HEK293 (cell line): Measurements from ENCODE around the gene CMTM2.
"Not testable (repeated sequence)": the region's sequence is repeated elsewhere in the genome, so short reads cannot be mapped to it uniquely, and the experiment has no call there.

Source experiments
- CTCF ChIA-PET: fragments of 350-600 bp; formaldehyde crosslinking; extraction: SDS; loops from one replicate; lab custom pipeline; 2021; ENCODE audit warnings: antibody characterized with exemption; lab: Yijun Ruan, JAX
- POLR2A ChIA-PET: fragments of 300-600 bp; formaldehyde crosslinking; extraction: SDS; loops from one replicate; lab custom pipeline; 2020; ENCODE audit warnings: antibody characterized with exemption, inconsistent platforms; lab: Yijun Ruan, JAX
- H3K27ac ChIP-seq: fragments of 200-500 bp; sonication (Bioruptor generic); 2 replicates; pipeline ENCODE4 v1.5.1; 2014; ENCODE audit warnings: low read depth, low read length, control low read depth, inconsistent platforms; ENCODE audit errors: extremely low read depth
- H3K36me3 ChIP-seq, 2 experiments: fragments of 200-500 bp in 1 of 2; sonication (Bioruptor generic) in 1 of 2; 1 replicate in 1 of 2; 2 replicates in 1 of 2; pipeline ENCODE4 v1.5.1; 2014 to 2017; ENCODE audit warnings: inconsistent platforms in 2 of 2, low read length in 2 of 2; ENCODE audit not compliant: control insufficient read depth in 2 of 2, insufficient read depth in 1 of 2
- H3K4me1 ChIP-seq: fragments of 200-500 bp; sonication (Bioruptor generic); 2 replicates; pipeline ENCODE4 v1.5.1; 2014; ENCODE audit warnings: mild to moderate bottlenecking, low read length, inconsistent platforms; ENCODE audit not compliant: control insufficient read depth, insufficient read depth
- H3K4me3 ChIP-seq: 2 replicates; pipeline ENCODE4 v1.5.1; 2011; ENCODE audit warnings: low read depth, mild to moderate bottlenecking, control low read depth, low read length, moderate library complexity
- H3K9me3 ChIP-seq: fragments of 200-500 bp; sonication (Bioruptor generic); 2 replicates; pipeline ENCODE4 v1.5.1; 2014; ENCODE audit warnings: low read depth, low read length, inconsistent platforms; ENCODE audit not compliant: control insufficient read depth, insufficient read depth
- EGR2 ChIP-seq: fragments of 450-650 bp; formaldehyde crosslinking; IDR thresholded peaks from 2 replicates; pipeline ENCODE4 v1.5.1; 2016; ENCODE audit warnings: low read depth, missing biosample characterization, missing genetic modification characterization
- HOXA7 ChIP-seq: sonication (generic); formaldehyde crosslinking; IDR thresholded peaks from 2 replicates; pipeline ENCODE4 v1.8.1; 2022; ENCODE audit warnings: missing genetic modification reagents, borderline replicate concordance
- SP2 ChIP-seq: fragments of 450-650 bp; formaldehyde crosslinking; IDR thresholded peaks from 2 replicates; pipeline ENCODE4 v1.5.1; 2016; ENCODE audit warnings: missing biosample characterization, missing genetic modification characterization
- ZEB2 ChIP-seq: fragments of 450-650 bp; formaldehyde crosslinking; IDR thresholded peaks from 2 replicates; pipeline ENCODE4 v1.5.1; 2016; ENCODE audit warnings: missing biosample characterization, missing genetic modification characterization
- ZNF133 ChIP-seq: fragments of 450-650 bp; formaldehyde crosslinking; IDR thresholded peaks from 2 replicates; pipeline ENCODE4 v1.5.1; 2016; ENCODE audit warnings: missing biosample characterization, missing genetic modification characterization
- ZNF146 ChIP-seq: fragments of 450-650 bp; formaldehyde crosslinking; IDR thresholded peaks from 2 replicates; pipeline ENCODE4 v1.5.1; 2016; ENCODE audit warnings: missing biosample characterization, missing genetic modification characterization
- ZNF366 ChIP-seq: fragments of 450-650 bp; formaldehyde crosslinking; conservative IDR thresholded peaks from 2 replicates; pipeline ENCODE4 v1.5.1; 2016; ENCODE audit warnings: missing biosample characterization, missing genetic modification characterization
- ZNF433 ChIP-seq: fragments of 450-650 bp; formaldehyde crosslinking; IDR thresholded peaks from 2 replicates; pipeline ENCODE4 v1.5.1; 2016; ENCODE audit warnings: missing biosample characterization, missing genetic modification characterization, low read depth
- ZNF514 ChIP-seq: fragments of 450-650 bp; formaldehyde crosslinking; IDR thresholded peaks from 2 replicates; pipeline ENCODE4 v1.5.1; 2016; ENCODE audit warnings: missing biosample characterization, missing genetic modification characterization
- ZNF544 ChIP-seq: fragments of 450-650 bp; formaldehyde crosslinking; IDR thresholded peaks from 2 replicates; pipeline ENCODE4 v1.5.0; 2017; ENCODE audit warnings: missing biosample characterization, missing genetic modification characterization
- ZXDB ChIP-seq: fragments of 450-650 bp; formaldehyde crosslinking; IDR thresholded peaks from 2 replicates; pipeline ENCODE4 v1.5.1; 2016; ENCODE audit warnings: missing biosample characterization, missing genetic modification characterization
- TF ChIP-seq, protein P1 (sequence below): fragments of 450-650 bp; formaldehyde crosslinking; optimal IDR thresholded peaks from 2 replicates; pipeline ENCODE3; 2016; ENCODE audit warnings: missing biosample characterization, mild to moderate bottlenecking, missing genetic modification characterization
- TF ChIP-seq, protein P2 (sequence below): fragments of 450-650 bp; formaldehyde crosslinking; IDR thresholded peaks from 2 replicates; pipeline ENCODE4 v1.5.1; 2016; ENCODE audit warnings: missing biosample characterization, missing genetic modification characterization
- TF ChIP-seq, protein P3 (sequence below): fragments of 450-650 bp; IDR thresholded peaks from 2 replicates; pipeline ENCODE4 v1.5.1; 2018; ENCODE audit warnings: missing biosample characterization, missing genetic modification characterization

Gene CMTM2

DNA sequence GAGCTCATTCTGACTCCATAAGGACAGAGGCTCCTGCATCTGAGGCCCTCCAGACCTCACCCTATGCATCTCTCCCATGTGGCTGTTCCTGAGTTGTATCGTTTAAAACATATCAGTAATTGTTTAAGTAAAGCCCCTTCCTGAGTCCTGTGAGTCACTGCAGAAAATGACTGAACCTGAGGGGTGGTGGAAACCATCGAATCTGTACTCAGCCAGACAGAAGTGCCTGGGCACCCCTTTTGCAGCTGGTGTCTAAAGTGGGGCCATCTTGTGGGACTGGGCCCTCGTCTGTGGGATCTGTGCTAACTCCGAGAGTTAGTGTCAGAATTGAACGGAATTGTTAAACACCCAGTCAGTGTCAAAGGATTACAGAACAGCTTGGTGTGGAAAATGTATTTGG lies 50.6 kb downstream of the CMTM2 start:
- ChIA-PET CTCF (interaction anchor here (0.5 to 1.8 kb wide), 4 partner anchors 21 to 1165 kb away, joined by 3 to 5 read pairs (median 5); no protein-coding TSS in a partner anchor), POLR2A (no interaction called here)
- TF ChIP-seq, protein P1, sequence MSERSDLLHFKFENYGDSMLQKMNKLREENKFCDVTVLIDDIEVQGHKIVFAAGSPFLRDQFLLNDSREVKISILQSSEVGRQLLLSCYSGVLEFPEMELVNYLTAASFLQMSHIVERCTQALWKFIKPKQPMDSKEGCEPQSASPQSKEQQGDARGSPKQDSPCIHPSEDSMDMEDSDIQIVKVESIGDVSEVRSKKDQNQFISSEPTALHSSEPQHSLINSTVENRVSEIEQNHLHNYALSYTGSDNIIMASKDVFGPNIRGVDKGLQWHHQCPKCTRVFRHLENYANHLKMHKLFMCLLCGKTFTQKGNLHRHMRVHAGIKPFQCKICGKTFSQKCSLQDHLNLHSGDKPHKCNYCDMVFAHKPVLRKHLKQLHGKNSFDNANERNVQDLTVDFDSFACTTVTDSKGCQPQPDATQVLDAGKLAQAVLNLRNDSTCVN (tag by site-specific recombination), result no peak
- TF ChIP-seq ZNF544 (tag by site-specific recombination) (no peak), ZXDB (tag by site-specific recombination) (no peak), ZNF366 (tag by site-specific recombination) (no peak), EGR2 (tag by site-specific recombination) (no peak), ZNF514 (tag by site-specific recombination) (no peak), HOXA7 (CRISPR knock-in tag) (no peak), ZNF433 (tag by site-specific recombination) (no peak), ZNF146 (no peak), ZEB2 (tag by site-specific recombination) (no peak), ZNF133 (tag by site-specific recombination) (no peak), SP2 (no peak)
- TF ChIP-seq, protein P2, sequence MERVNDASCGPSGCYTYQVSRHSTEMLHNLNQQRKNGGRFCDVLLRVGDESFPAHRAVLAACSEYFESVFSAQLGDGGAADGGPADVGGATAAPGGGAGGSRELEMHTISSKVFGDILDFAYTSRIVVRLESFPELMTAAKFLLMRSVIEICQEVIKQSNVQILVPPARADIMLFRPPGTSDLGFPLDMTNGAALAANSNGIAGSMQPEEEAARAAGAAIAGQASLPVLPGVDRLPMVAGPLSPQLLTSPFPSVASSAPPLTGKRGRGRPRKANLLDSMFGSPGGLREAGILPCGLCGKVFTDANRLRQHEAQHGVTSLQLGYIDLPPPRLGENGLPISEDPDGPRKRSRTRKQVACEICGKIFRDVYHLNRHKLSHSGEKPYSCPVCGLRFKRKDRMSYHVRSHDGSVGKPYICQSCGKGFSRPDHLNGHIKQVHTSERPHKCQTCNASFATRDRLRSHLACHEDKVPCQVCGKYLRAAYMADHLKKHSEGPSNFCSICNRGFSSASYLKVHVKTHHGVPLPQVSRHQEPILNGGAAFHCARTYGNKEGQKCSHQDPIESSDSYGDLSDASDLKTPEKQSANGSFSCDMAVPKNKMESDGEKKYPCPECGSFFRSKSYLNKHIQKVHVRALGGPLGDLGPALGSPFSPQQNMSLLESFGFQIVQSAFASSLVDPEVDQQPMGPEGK (tag by site-specific recombination), result no peak
- TF ChIP-seq, protein P3, sequence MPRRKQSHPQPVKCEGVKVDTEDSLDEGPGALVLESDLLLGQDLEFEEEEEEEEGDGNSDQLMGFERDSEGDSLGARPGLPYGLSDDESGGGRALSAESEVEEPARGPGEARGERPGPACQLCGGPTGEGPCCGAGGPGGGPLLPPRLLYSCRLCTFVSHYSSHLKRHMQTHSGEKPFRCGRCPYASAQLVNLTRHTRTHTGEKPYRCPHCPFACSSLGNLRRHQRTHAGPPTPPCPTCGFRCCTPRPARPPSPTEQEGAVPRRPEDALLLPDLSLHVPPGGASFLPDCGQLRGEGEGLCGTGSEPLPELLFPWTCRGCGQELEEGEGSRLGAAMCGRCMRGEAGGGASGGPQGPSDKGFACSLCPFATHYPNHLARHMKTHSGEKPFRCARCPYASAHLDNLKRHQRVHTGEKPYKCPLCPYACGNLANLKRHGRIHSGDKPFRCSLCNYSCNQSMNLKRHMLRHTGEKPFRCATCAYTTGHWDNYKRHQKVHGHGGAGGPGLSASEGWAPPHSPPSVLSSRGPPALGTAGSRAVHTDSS (tag by site-specific recombination), result no peak

DNA sequence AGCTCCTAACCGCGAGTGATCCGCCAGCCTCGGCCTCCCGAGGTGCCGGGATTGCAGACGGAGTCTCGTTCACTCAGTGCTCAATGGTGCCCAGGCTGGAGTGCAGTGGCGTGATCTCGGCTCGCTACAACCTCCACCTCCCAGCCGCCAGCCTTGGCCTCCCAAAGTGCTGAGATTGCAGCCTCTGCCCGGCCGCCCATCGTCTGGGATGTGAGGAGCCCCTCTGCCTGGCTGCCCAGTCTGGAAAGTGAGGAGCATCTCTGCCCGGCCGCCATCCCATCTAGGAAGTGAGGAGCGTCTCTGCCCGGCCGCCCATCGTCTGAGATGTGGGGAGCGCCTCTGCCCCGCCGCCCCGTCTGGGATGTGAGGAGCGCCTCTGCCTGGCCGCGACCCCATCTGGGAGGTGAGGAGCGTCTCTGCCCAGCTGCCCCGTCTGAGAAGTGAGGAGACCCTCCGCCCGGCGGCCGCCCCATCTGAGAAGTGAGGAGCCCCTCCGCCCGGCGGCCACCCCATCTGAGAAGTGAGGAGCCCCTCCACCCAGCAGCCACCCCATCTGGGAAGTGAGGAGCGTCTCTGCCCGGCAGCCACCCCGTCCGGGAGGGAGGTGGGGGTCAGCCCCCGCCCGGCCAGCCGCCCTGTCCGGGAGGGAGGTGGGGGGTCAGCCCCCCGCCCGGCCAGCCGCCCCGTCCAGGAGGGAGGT lies 51.4 kb downstream of the CMTM2 start:
- H3K4me3 ChIP-seq, H3K27ac ChIP-seq, H3K9me3 ChIP-seq, H3K4me1 ChIP-seq, POLR2A ChIA-PET, CTCF ChIA-PET: not testable (repeated sequence)
- H3K36me3 ChIP-seq, result peaks cover 0 to 21% of the 10 kb centered on the region in 2 experiments; a peak in 2 of 3 replicates

More for the DNA sequence above, 50.6 kb downstream of the CMTM2 start:
- H3K9me3 ChIP-seq, result no peaks in the 10 kb centered on the region
- no peaks in the 10 kb centered on the region for H3K4me1 ChIP-seq
- H3K27ac ChIP-seq, result no peak overlapping the region
- H3K36me3 ChIP-seq, result peaks cover 0 to 13% of the 10 kb centered on the region in 2 experiments; a peak in 2 of 3 replicates
- H3K4me3 ChIP-seq, result no peak overlapping the region

DNA sequence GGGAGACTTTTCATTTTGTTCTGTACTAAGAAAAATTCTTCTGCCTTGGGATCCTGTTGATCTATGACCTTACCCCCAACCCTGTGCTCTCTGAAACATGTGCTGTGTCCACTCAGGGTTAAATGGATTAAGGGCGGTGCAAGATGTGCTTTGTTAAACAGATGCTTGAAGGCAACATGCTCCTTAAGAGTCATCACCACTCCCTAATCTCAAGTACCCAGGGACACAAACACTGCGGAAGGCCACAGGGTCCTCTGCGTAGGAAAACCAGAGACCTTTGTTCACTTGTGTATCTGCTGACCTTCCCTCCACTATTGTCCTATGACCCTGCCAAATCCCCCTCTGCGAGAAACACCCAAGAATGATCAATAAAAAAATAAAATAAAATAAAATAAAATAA lies 52.3 kb downstream of the CMTM2 start:
- H3K9me3 ChIP-seq, H3K4me1 ChIP-seq, POLR2A ChIA-PET, H3K4me3 ChIP-seq, CTCF ChIA-PET, H3K27ac ChIP-seq: not testable (repeated sequence)
- peaks cover 0 to 26% of the 10 kb centered on the region in 2 experiments; a peak in 2 of 3 replicates for H3K36me3 ChIP-seq
